Neural progenitor cell (in vitro differentiated cells): ENCODE data around the gene LPAR2. TPM values are rescaled to one million over a fixed set of nuclear protein-coding genes. Genes with fewer than 3 reads are reported as not detected.

Experiments
- DNase-seq: peaks from one replicate; pipeline ENCODE4 v3.0.0-alpha.2; 2016; ENCODE audit warnings: low spot score
- H2AFZ ChIP-seq: fragments of 200-600 bp; sonication (generic); replicated peaks from 2 replicates; pipeline ENCODE4 v1.6.1; 2016; ENCODE audit warnings: antibody characterized with exemption
- H3F3A ChIP-seq: fragments of 200-600 bp; sonication (generic); 2 replicates; pipeline ENCODE4 v1.6.1; 2016; ENCODE audit warnings: antibody characterized with exemption, low read depth
- H3K27ac ChIP-seq: fragments of 200-600 bp; sonication (generic); 2 replicates; pipeline ENCODE4 v1.5.1; 2016; ENCODE audit warnings: mild to moderate bottlenecking
- H3K27me3 ChIP-seq: fragments of 200-600 bp; sonication (generic); 2 replicates; pipeline ENCODE4 v1.6.1; 2016; ENCODE audit warnings: mild to moderate bottlenecking, moderate library complexity
- H3K36me3 ChIP-seq: fragments of 200-600 bp; sonication (generic); 2 replicates; pipeline ENCODE4 v1.5.1; 2016
- H3K4me1 ChIP-seq: fragments of 200-600 bp; sonication (generic); 2 replicates; pipeline ENCODE4 v1.6.1; 2016; ENCODE audit warnings: mixed run types
- H3K4me2 ChIP-seq: fragments of 200-600 bp; sonication (generic); 2 replicates; pipeline ENCODE4 v1.6.1; 2016
- H3K4me3 ChIP-seq: fragments of 200-600 bp; sonication (generic); 2 replicates; pipeline ENCODE4 v1.5.1; 2016
- H3K79me2 ChIP-seq: fragments of 200-600 bp; sonication (generic); 2 replicates; pipeline ENCODE4 v1.6.1; 2016; ENCODE audit warnings: low read depth
- H3K9ac ChIP-seq: fragments of 200-600 bp; sonication (generic); 2 replicates; pipeline ENCODE4 v1.6.1; 2016
- H3K9me3 ChIP-seq: fragments of 200-600 bp; sonication (generic); 2 replicates; pipeline ENCODE4 v1.5.1; 2016; ENCODE audit warnings: low read depth
- H4K20me1 ChIP-seq: fragments of 200-600 bp; sonication (generic); 2 replicates; pipeline ENCODE4 v1.6.1; 2016; ENCODE audit warnings: low read depth
- H3K27ac Mint-ChIP-seq: 3 replicates; pipeline ENCODE4 v1.8.0; 2021; ENCODE audit warnings: mixed read lengths
- H3K27me3 Mint-ChIP-seq: 2 replicates; pipeline ENCODE4 v1.8.0; 2022; ENCODE audit warnings: low read depth, mild to moderate bottlenecking, inconsistent platforms, moderate library complexity, mixed read lengths; ENCODE audit not compliant: insufficient read depth
- H3K36me3 Mint-ChIP-seq: 3 replicates; pipeline ENCODE4 v1.8.0; 2021; ENCODE audit warnings: mixed read lengths
- H3K4me1 Mint-ChIP-seq: 3 replicates; pipeline ENCODE4 v1.8.0; 2021; ENCODE audit warnings: mixed read lengths
- H3K4me3 Mint-ChIP-seq: 3 replicates; pipeline ENCODE4 v1.8.0; 2021; ENCODE audit warnings: mild to moderate bottlenecking, moderate library complexity, mixed read lengths
- H3K9me3 Mint-ChIP-seq: 3 replicates; pipeline ENCODE4 v1.8.0; 2020; ENCODE audit warnings: mixed read lengths
- CTCF ChIP-seq: fragments of 200-600 bp; sonication (generic); IDR thresholded peaks from 2 replicates; pipeline ENCODE4 v1.5.1; 2017; ENCODE audit warnings: antibody characterized with exemption, mild to moderate bottlenecking
- EZH2 ChIP-seq: fragments of 200-600 bp; sonication (generic); IDR thresholded peaks from 2 replicates; pipeline ENCODE4 v1.6.1; 2017; ENCODE audit warnings: antibody characterized with exemption, mild to moderate bottlenecking, moderate library complexity
- EZH2phosphoT487 ChIP-seq: fragments of 200-600 bp; sonication (generic); IDR thresholded peaks from 2 replicates; pipeline ENCODE4 v1.6.1; 2017; ENCODE audit warnings: antibody characterized with exemption
- total RNA-seq: library from RNA; depleted of rRNA; stranded (reverse); fragments of >200 nt; gene quantifications from 2 replicates; pipeline ENCODE4 v1.2.3, GENCODE V29; 2015; ENCODE audit warnings: low replicate concordance

LPAR2 gene
- total RNA-seq, 1 donor from 2014 or later: 21.2 TPM

DNA sequence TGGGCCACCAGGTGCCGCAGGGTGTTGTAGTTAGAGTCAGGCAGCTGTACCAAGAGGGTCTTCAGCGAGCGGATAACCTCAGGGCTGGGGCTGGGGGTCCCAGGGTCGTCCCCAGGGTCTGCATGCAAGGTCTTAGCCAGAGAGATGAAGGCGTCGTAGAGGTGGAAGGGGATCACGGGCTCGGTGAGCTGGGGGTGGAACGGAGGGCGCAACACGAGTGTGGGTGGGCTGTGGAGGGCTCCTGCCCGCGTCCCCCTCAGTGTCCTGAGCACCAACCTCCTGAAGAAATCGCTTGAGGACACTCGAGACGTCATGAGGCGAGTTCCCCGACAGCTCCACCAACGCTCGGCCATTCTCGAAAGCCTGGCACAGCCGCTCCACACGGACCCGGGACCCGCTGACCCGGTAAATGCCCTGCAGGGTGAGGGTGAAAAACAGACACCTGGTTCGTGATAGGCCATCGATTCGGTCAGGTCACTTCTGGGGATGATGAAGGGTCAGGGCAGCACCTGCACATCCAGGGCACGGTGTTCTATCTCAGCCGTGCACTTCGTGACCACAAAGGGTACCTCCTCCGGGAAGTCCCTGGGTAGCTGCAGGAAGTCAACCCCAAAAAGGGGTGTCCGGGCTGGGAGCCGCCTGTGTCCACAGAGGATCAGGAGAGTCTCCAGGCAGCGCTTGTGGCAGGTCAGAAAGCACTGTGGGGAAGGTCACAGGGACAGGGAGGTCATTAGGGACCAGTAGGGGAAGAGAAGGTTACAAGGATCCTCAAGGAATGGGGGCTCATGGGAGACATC is 6.7 kb upstream of the LPAR2 start:
- Histone ChIP-seq H3K4me1 (no peaks in the 10 kb centered on the region), H3K79me2 (no peaks in the 10 kb centered on the region), H3K9me3 (no peaks in the 10 kb centered on the region), H3F3A (no peaks in the 10 kb centered on the region), H3K9ac (no peak overlapping the region), H3K36me3 (no peaks in the 10 kb centered on the region), H3K27me3 (no peaks in the 10 kb centered on the region), H3K4me2 (no peak overlapping the region), H2AFZ (no peak overlapping the region), H3K27ac (no peak overlapping the region), H3K4me3 (no peak overlapping the region), H4K20me1 (no peaks in the 10 kb centered on the region)
- no peak overlapping the region for H3K4me3 Mint-ChIP-seq
- no peaks in the 10 kb centered on the region for H3K9me3 Mint-ChIP-seq
- H3K27me3 Mint-ChIP-seq: peaks cover 3% of the 10 kb centered on the region
- peaks cover 18% of the 10 kb centered on the region for H3K36me3 Mint-ChIP-seq
- H3K4me1 Mint-ChIP-seq: no peaks in the 10 kb centered on the region
- H3K27ac Mint-ChIP-seq: no peak overlapping the region
- DNase-seq: no peak
- TF ChIP-seq EZH2phosphoT487 (no peak), CTCF (no peak), EZH2 (no peak)

DNA sequence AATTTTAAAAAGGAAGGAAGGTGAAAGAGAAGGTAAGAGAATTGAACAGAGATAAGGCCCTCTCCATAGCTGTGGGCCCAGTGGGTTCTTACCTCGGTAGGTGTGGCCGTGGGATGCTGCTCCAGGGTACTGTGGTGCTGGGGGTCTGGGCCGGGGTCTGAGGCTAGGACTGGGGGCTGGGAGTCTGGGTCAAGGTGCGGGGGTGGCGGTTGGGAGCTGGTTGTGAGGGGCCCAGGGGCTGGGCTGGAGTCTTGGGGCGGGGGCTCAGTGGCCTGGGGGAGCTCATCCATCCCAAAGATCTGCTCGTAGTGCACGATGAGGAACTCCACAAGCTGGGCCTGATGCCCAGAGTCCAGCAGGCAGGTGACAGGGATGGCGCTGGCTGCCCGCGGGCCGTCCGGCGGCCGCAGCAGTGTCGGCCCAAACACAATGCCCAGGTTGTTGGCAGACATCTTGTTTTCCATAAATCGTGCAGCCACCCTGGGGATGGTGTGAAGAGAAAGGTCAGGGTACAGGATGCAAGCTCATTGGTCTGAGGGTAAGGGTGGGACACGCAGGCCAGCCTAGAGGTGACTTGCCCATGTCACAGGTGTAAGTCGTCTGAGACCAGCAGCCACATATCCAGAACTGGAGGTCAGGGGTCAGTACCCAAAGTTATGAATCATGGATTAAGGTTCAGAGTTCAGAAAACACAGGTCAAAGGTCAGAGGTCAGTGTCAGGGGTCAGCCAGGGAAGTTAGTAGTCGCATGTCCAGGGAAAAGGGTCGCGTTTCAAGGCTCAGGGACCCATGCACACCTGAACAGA is 5.9 kb upstream of the LPAR2 start:
- H3K4me3 ChIP-seq: no peak overlapping the region
- H3K9me3 Mint-ChIP-seq: no peaks in the 10 kb centered on the region
- H3K27ac Mint-ChIP-seq: no peak overlapping the region
- no peak overlapping the region for H3K4me3 Mint-ChIP-seq
- H3K36me3 ChIP-seq: no peaks in the 10 kb centered on the region
- peaks cover 18% of the 10 kb centered on the region for H3K36me3 Mint-ChIP-seq
- H3K4me1 Mint-ChIP-seq: peaks cover under 1% of the 10 kb centered on the region
- no peaks in the 10 kb centered on the region for H3K4me1 ChIP-seq
- H3K9me3 ChIP-seq: no peaks in the 10 kb centered on the region
- DNase-seq: no peak
- H2AFZ ChIP-seq: no peak overlapping the region
- no peaks in the 10 kb centered on the region for H3K27me3 ChIP-seq
- H3F3A ChIP-seq: peaks cover under 1% of the 10 kb centered on the region
- H3K79me2 ChIP-seq: no peaks in the 10 kb centered on the region
- H4K20me1 ChIP-seq: no peaks in the 10 kb centered on the region
- peaks cover 4% of the 10 kb centered on the region for H3K27me3 Mint-ChIP-seq
- H3K27ac ChIP-seq: no peak overlapping the region
- H3K4me2 ChIP-seq: no peak overlapping the region
- no peak overlapping the region for H3K9ac ChIP-seq
- TF ChIP-seq CTCF (no peak), EZH2 (no peak), EZH2phosphoT487 (no peak)

- no peak for DNase-seq
- H3K4me3 ChIP-seq: no peak overlapping the region
- no peak overlapping the region for H3K4me2 ChIP-seq
- no peak for TF ChIP-seq EZH2phosphoT487
- TF ChIP-seq CTCF: no peak
- TF ChIP-seq EZH2: no peak
- no peaks in the 10 kb centered on the region for H4K20me1 ChIP-seq
- peaks cover 3% of the 10 kb centered on the region for H3K79me2 ChIP-seq
- H2AFZ ChIP-seq: no peak overlapping the region
- H3K36me3 Mint-ChIP-seq: peaks cover 18% of the 10 kb centered on the region
- no peak overlapping the region for H3K27ac ChIP-seq
- H3K9me3 Mint-ChIP-seq: no peaks in the 10 kb centered on the region
- H3K27ac Mint-ChIP-seq: no peak overlapping the region
- H3F3A ChIP-seq: peaks cover 3% of the 10 kb centered on the region
- no peaks in the 10 kb centered on the region for H3K36me3 ChIP-seq
- no peak overlapping the region for H3K4me3 Mint-ChIP-seq
- no peaks in the 10 kb centered on the region for H3K4me1 ChIP-seq
- no peaks in the 10 kb centered on the region for H3K9me3 ChIP-seq
- peaks cover 2% of the 10 kb centered on the region for H3K4me1 Mint-ChIP-seq
- H3K27me3 ChIP-seq: no peaks in the 10 kb centered on the region
- H3K9ac ChIP-seq: no peak overlapping the region
- H3K27me3 Mint-ChIP-seq: peaks cover 4% of the 10 kb centered on the region
Measured at GRCh38 chr19:19632661-19633060, 4.6 kb upstream of the LPAR2 start.
